Hepatocyte (in vitro differentiated cells): ENCODE data around the gene DCAF6.

Source experiments
- EZH2 ChIP-seq: fragments of 200-600 bp; sonication (generic); IDR thresholded peaks from 2 replicates; pipeline ENCODE4 v1.6.1; 2016; ENCODE audit warnings: antibody characterized with exemption, mild to moderate bottlenecking, borderline replicate concordance
- EZH2phosphoT487 ChIP-seq: fragments of 200-600 bp; sonication (generic); IDR thresholded peaks from one replicate; pipeline ENCODE4 v1.6.1; 2018; ENCODE audit warnings: antibody characterized with exemption, mild to moderate bottlenecking, low read depth, moderate library complexity; ENCODE audit not compliant: unreplicated experiment, severe bottlenecking
- TF ChIP-seq, protein P1 (sequence below): fragments of 200-600 bp; sonication (generic); IDR thresholded peaks from 2 replicates; pipeline ENCODE4 v1.5.1; 2016; ENCODE audit warnings: antibody characterized with exemption, mild to moderate bottlenecking; ENCODE audit not compliant: poor library complexity

DNA sequence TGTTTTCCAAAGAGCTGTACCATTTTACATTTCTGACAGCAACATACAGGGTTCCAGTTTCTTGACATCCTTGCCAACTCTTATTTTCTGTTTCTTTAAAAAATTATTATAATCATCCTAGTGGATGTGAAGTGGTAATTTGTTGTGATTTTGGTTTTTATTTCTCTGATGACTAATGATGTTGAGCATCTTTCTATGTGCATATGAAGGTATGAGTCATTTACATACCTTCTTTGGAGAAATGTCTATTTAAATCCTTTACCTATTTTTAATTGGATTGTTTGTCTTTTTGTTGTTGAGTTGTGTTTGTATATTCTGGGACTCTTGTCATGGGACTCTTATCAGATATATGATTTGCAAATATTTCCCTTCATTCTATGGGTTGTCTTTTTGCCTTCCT lies 21.2 kb downstream of the DCAF6 start:
- no peak for TF ChIP-seq EZH2
- TF ChIP-seq, protein P1, sequence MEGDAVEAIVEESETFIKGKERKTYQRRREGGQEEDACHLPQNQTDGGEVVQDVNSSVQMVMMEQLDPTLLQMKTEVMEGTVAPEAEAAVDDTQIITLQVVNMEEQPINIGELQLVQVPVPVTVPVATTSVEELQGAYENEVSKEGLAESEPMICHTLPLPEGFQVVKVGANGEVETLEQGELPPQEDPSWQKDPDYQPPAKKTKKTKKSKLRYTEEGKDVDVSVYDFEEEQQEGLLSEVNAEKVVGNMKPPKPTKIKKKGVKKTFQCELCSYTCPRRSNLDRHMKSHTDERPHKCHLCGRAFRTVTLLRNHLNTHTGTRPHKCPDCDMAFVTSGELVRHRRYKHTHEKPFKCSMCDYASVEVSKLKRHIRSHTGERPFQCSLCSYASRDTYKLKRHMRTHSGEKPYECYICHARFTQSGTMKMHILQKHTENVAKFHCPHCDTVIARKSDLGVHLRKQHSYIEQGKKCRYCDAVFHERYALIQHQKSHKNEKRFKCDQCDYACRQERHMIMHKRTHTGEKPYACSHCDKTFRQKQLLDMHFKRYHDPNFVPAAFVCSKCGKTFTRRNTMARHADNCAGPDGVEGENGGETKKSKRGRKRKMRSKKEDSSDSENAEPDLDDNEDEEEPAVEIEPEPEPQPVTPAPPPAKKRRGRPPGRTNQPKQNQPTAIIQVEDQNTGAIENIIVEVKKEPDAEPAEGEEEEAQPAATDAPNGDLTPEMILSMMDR: no peak
- no peak for TF ChIP-seq EZH2phosphoT487
